IPS-15b (cell line): ENCODE results near the gene FIZ1.

Experiments used
- H3K27me3 ChIP-seq: one replicate; pipeline ENCODE4 v1.6.1; 2013; ENCODE audit warnings: low read length; ENCODE audit not compliant: control insufficient read depth, insufficient read depth
- H3K36me3 ChIP-seq: one replicate; pipeline ENCODE4 v1.6.1; 2013; ENCODE audit warnings: low read length; ENCODE audit not compliant: control insufficient read depth, insufficient read depth
- H3K4me1 ChIP-seq: one replicate; pipeline ENCODE4 v1.6.1; 2013; ENCODE audit warnings: mild to moderate bottlenecking, low read length; ENCODE audit not compliant: control insufficient read depth, insufficient read depth
- H3K4me3 ChIP-seq: one replicate; pipeline ENCODE4 v1.5.1; 2013; ENCODE audit warnings: low read depth, low read length
- H3K9ac ChIP-seq: one replicate; pipeline ENCODE4 v1.6.1; 2013; ENCODE audit warnings: low read depth, mild to moderate bottlenecking, low read length
- H3K9me3 ChIP-seq: one replicate; pipeline ENCODE4 v1.6.1; 2013; ENCODE audit warnings: mild to moderate bottlenecking, low read length; ENCODE audit not compliant: control insufficient read depth, insufficient read depth

Gene FIZ1

GRCh38 chr19:55626350-55626749 lies 27.0 kb upstream of the FIZ1 start:
- Histone ChIP-seq H3K9ac (no peak overlapping the region), H3K4me3 (no peak overlapping the region), H3K27me3 (no peaks in the 10 kb centered on the region), H3K9me3 (no peaks in the 10 kb centered on the region), H3K4me1 (no peaks in the 10 kb centered on the region), H3K36me3 (no peaks in the 10 kb centered on the region)

- Histone ChIP-seq H3K4me3 (peak overlapping the region; percentile 64), H3K9me3 (no peaks in the 10 kb centered on the region), H3K9ac (no peak overlapping the region), H3K36me3 (peaks cover 4% of the 10 kb centered on the region), H3K4me1 (no peaks in the 10 kb centered on the region), H3K27me3 (no peaks in the 10 kb centered on the region)
Observed at GRCh38 chr19:55625004-55625326, 25.6 kb upstream of the FIZ1 start.

- peaks cover 4% of the 10 kb centered on the region for H3K36me3 ChIP-seq
- H3K27me3 ChIP-seq: no peaks in the 10 kb centered on the region
- H3K9me3 ChIP-seq: no peaks in the 10 kb centered on the region
- no peaks in the 10 kb centered on the region for H3K4me1 ChIP-seq
- H3K4me3 ChIP-seq: peak within 1 kb of the TSS; percentile 64
- H3K9ac ChIP-seq: peak within 1 kb of the TSS; percentile 79
Observed at GRCh38 chr19:55624109-55625003, 25.0 kb upstream of the FIZ1 start, which contains the start of gene ZNF784. TSS of gene ZNF784 (minus strand) at chr19:55624566. CDS start at chr19:55624561, 5 bp downstream.

GRCh38 chr19:55623561-55623960 lies 24.2 kb upstream of the FIZ1 start:
- Histone ChIP-seq H3K4me3 (peak overlapping the region; percentile 15), H3K27me3 (no peaks in the 10 kb centered on the region), H3K9me3 (no peaks in the 10 kb centered on the region), H3K36me3 (peaks cover 4% of the 10 kb centered on the region), H3K4me1 (no peaks in the 10 kb centered on the region), H3K9ac (no peak overlapping the region)

GRCh38 chr19:55623130-55623529 lies 23.8 kb upstream of the FIZ1 start:
- H3K4me1 ChIP-seq: no peaks in the 10 kb centered on the region
- no peak overlapping the region for H3K9ac ChIP-seq
- no peak overlapping the region for H3K4me3 ChIP-seq
- H3K27me3 ChIP-seq: no peaks in the 10 kb centered on the region
- peaks cover 4% of the 10 kb centered on the region for H3K36me3 ChIP-seq
- H3K9me3 ChIP-seq: no peaks in the 10 kb centered on the region

- Histone ChIP-seq H3K9me3 (no peaks in the 10 kb centered on the region), H3K27me3 (no peaks in the 10 kb centered on the region), H3K36me3 (peaks cover 4% of the 10 kb centered on the region), H3K4me1 (no peaks in the 10 kb centered on the region), H3K9ac (no peak overlapping the region), H3K4me3 (no peak overlapping the region)
Observed at GRCh38 chr19:55622242-55622969, 23.1 kb upstream of the FIZ1 start.

- no peaks in the 10 kb centered on the region for H3K4me1 ChIP-seq
- H3K9ac ChIP-seq: no peak overlapping the region
- peaks cover 4% of the 10 kb centered on the region for H3K36me3 ChIP-seq
- H3K4me3 ChIP-seq: no peak overlapping the region
- H3K27me3 ChIP-seq: no peaks in the 10 kb centered on the region
- H3K9me3 ChIP-seq: no peaks in the 10 kb centered on the region
Observed at GRCh38 chr19:55621673-55622231, 22.4 kb upstream of the FIZ1 start.

GRCh38 chr19:55621205-55621672 lies 21.9 kb upstream of the FIZ1 start:
- Histone ChIP-seq H3K9ac (no peak overlapping the region), H3K36me3 (peaks cover 7% of the 10 kb centered on the region), H3K27me3 (no peaks in the 10 kb centered on the region)

GRCh38 chr19:55620410-55621204 lies 21.3 kb upstream of the FIZ1 start:
- Histone ChIP-seq H3K4me3 (no peak overlapping the region), H3K27me3 (no peaks in the 10 kb centered on the region), H3K4me1 (no peaks in the 10 kb centered on the region), H3K9me3 (no peaks in the 10 kb centered on the region), H3K9ac (no peak overlapping the region), H3K36me3 (peaks cover 13% of the 10 kb centered on the region)

More at GRCh38 chr19:55621205-55621672, 21.9 kb upstream of the FIZ1 start:
- no peaks in the 10 kb centered on the region for H3K4me1 ChIP-seq
- H3K4me3 ChIP-seq: no peak overlapping the region
- H3K9me3 ChIP-seq: no peaks in the 10 kb centered on the region

GRCh38 chr19:55619286-55619685 lies 20.0 kb upstream of the FIZ1 start:
- Histone ChIP-seq H3K4me3 (no peak overlapping the region), H3K4me1 (no peaks in the 10 kb centered on the region), H3K27me3 (no peaks in the 10 kb centered on the region), H3K9me3 (no peaks in the 10 kb centered on the region), H3K36me3 (peaks cover 21% of the 10 kb centered on the region), H3K9ac (no peak overlapping the region)

- peaks cover 21% of the 10 kb centered on the region for H3K36me3 ChIP-seq
- no peak overlapping the region for H3K4me3 ChIP-seq
- no peaks in the 10 kb centered on the region for H3K4me1 ChIP-seq
- no peak overlapping the region for H3K9ac ChIP-seq
- no peaks in the 10 kb centered on the region for H3K9me3 ChIP-seq
- H3K27me3 ChIP-seq: no peaks in the 10 kb centered on the region
Observed at GRCh38 chr19:55618426-55618825, 19.1 kb upstream of the FIZ1 start.
